SK-N-MC (cell line): ENCODE data around the gene FER.

ENCODE experiments used
- DNase-seq: peaks from one replicate; pipeline ENCODE4 v3.0.0-alpha.2; 2011; ENCODE audit warnings: low read depth, low spot score
- H3K27ac ChIP-seq: fragments of 200-600 bp; sonication (generic); 2 replicates; pipeline ENCODE4 v1.5.1; 2016; ENCODE audit warnings: mixed run types
- H3K36me3 ChIP-seq: fragments of 200-600 bp; sonication (generic); 2 replicates; pipeline ENCODE4 v1.6.1; 2017; ENCODE audit warnings: antibody characterized with exemption, low read length, mixed read lengths; ENCODE audit not compliant: insufficient read depth
- H3K4me3 ChIP-seq: fragments of 200-600 bp; sonication (generic); 2 replicates; pipeline ENCODE4 v1.5.1; 2016
- H3K9ac ChIP-seq: fragments of 200-600 bp; sonication (generic); 2 replicates; pipeline ENCODE4 v1.8.0; 2017; ENCODE audit warnings: mixed run types, mixed read lengths; ENCODE audit not compliant: insufficient read length
- H3K9me3 ChIP-seq: fragments of 200-600 bp; sonication (generic); 2 replicates; pipeline ENCODE4 v1.6.1; 2017; ENCODE audit warnings: low read depth, mild to moderate bottlenecking, antibody characterized with exemption, low read length, moderate library complexity, mixed read lengths
- EZH2 ChIP-seq: fragments of 200-600 bp; sonication (generic); IDR thresholded peaks from one replicate; pipeline ENCODE4 v1.6.1; 2017; ENCODE audit warnings: antibody characterized with exemption
- FOXP2 ChIP-seq: optimal IDR thresholded peaks from 2 replicates; pipeline ENCODE3; 2011; ENCODE audit warnings: mild to moderate bottlenecking, moderate library complexity; ENCODE audit not compliant: insufficient read depth; ENCODE audit errors: extremely low read length, control extremely low read depth
- POLR2AphosphoS5 ChIP-seq: IDR thresholded peaks from 2 replicates; pipeline ENCODE4 v1.6.1; 2012; ENCODE audit warnings: mild to moderate bottlenecking, low read depth, low read length, borderline replicate concordance

The FER gene

DNA sequence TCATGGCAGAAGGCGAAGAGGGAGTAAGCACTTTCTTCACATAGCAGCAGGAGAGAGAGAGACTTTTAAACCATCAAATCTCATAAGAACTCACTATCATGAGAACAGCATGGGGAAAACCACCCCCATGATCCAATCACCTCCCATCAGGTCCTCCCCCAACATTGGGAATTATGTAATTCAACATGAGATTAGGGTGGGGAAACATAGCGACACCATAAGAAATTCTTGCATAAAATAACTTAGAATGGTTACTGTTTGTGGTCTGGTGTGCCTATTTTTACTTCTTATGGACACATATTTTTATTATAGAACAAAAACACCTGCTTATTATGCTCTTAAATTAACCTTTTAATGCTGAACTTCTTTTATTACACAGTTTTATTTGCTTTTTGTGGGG lies 364.0 kb downstream of the FER start:
- TF ChIP-seq POLR2AphosphoS5 (no peak), EZH2 (no peak), FOXP2 (no peak)
- H3K9me3 ChIP-seq: no peaks in the 10 kb centered on the region
- no peaks in the 10 kb centered on the region for H3K36me3 ChIP-seq
- no peak for DNase-seq
- H3K27ac ChIP-seq: no peak overlapping the region
- H3K4me3 ChIP-seq: no peak overlapping the region
- no peak overlapping the region for H3K9ac ChIP-seq

DNA sequence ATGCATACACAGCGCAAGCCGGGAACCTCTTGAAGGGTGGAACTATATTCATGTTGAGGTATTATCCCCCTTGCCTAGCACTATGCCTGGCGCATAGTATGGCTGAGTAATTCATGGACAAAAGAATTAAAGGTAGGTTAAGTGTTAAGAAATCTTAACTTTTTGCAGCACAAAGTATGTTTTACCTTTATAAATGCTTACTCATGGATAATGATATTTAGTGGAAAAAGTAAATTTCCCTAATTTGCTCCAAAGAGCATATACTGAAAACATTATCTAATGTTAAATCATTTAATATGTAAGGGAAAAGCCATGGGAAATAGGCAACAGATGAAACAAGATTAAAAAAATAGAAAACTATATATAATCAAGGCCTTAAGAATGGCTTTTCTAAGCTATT lies 365.9 kb downstream of the FER start:
- H3K9ac ChIP-seq: no peak overlapping the region
- no peak for TF ChIP-seq POLR2AphosphoS5
- TF ChIP-seq FOXP2: no peak
- no peaks in the 10 kb centered on the region for H3K36me3 ChIP-seq
- DNase-seq: no peak
- H3K4me3 ChIP-seq: no peak overlapping the region
- H3K27ac ChIP-seq: no peak overlapping the region
- H3K9me3 ChIP-seq: no peaks in the 10 kb centered on the region

DNA sequence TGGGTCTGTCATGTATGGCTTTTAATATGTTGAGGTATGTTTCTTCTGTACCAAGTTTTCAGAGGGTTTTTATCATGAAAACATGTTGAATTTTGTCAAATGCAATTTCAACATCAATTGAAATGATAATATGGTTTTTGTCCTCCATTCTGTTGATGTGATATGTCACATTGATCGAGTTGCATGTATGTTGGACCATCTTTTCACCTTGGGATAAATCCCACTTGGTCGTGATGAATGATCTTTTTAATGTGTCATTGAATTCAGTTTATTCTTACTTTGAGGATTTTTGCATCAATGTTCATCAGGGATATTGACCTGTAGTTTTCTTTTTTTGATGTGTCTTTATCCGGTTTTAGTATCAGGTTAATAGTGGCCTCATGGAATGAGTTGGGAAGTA lies 373.5 kb downstream of the FER start:
- peaks cover 4% of the 10 kb centered on the region; the same call in 1 of the 2 replicates for H3K9me3 ChIP-seq
- TF ChIP-seq FOXP2 (no peak), EZH2 (no peak), POLR2AphosphoS5 (no peak)
- DNase-seq: no peak
- H3K4me3 ChIP-seq: no peak overlapping the region
- H3K9ac ChIP-seq: no peak overlapping the region
- no peak overlapping the region for H3K27ac ChIP-seq
- no peaks in the 10 kb centered on the region for H3K36me3 ChIP-seq

DNA sequence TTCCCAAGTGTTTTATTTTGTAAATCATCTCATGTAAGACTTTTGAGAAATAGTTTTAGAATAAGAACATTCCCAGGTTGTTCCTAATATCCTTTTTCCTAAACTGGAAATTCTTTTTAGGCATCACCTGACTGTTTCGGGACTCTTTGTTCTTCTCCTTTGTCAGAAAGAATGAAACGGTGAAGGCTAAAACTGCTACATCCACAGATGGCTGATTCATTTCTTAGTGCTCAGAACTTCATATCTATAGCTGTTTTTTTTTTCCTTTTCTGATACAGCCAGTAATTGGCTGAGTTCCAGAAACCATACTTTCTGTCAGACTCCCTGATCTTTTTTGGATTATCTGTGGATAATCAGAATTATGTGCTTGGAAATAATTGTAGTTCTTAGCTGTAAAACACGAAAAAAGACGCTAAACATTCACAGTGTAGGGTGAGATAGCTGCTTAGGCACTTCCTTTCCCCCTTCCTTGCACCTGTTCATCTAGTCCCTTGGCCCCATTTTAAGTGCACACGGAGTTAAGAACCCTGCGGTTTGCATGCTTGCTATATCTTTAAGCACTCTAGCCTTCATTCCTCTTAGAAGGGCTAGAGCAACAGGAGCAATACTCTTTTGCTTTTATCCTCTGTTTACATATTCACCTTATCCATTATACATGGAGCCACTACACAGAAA lies 378.2 kb downstream of the FER start:
- Histone ChIP-seq H3K27ac (peak overlapping the region; percentile 39; the same call in 1 of the 2 replicates), H3K36me3 (no peaks in the 10 kb centered on the region), H3K4me3 (no peak overlapping the region; the same call in 1 of the 2 replicates), H3K9me3 (no peaks in the 10 kb centered on the region), H3K9ac (peak overlapping the region; percentile 17)
- peak; percentile 16 for DNase-seq
- TF ChIP-seq FOXP2 (no peak), POLR2AphosphoS5 (no peak), EZH2 (no peak)

DNA sequence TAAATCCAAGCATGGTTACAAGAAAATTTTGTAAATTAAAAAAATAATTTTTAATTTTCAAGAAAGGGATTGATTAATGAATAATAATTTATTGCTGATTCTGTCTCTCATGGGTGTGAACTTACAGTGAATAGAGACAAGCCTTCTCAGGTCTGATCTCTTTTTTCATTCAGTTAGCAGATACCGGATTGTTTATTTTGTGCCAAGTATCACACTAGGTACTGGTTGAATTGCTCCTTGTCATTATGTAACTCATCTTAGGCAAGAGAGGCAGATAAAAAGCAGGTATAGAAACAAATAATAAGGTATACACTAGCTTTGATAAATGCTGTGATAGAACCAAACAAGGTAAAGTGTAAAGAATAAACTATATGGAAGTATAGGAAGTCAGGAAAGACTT lies 378.8 kb downstream of the FER start:
- no peak for TF ChIP-seq EZH2
- no peak for TF ChIP-seq FOXP2
- no peak for TF ChIP-seq POLR2AphosphoS5
- Histone ChIP-seq H3K9ac (no peak overlapping the region), H3K36me3 (no peaks in the 10 kb centered on the region), H3K4me3 (no peak overlapping the region), H3K9me3 (no peaks in the 10 kb centered on the region), H3K27ac (no peak overlapping the region)
- no peak for DNase-seq

DNA sequence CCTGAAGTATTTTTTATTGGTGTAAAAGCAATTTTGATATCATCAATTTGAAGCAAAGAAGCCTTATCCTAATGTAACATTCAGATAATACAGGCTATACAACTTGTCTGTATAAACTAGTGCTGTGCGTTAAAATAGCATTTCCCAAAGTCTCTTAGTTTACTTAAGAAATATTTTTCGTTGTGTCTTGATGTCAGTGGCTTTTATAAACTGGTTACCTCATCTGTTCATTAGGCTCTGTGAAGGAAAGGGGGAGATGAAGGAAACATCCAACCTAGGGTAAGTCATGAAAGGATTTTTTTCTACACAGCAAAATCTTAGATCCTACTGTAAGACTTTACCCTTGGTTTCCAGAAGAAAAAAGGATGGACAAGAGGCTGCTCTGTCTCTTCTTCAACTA lies 389.2 kb downstream of the FER start:
- Histone ChIP-seq H3K27ac (no peak overlapping the region), H3K9ac (no peak overlapping the region), H3K4me3 (no peak overlapping the region), H3K9me3 (no peaks in the 10 kb centered on the region), H3K36me3 (no peaks in the 10 kb centered on the region)
- TF ChIP-seq POLR2AphosphoS5 (no peak), EZH2 (no peak), FOXP2 (no peak)
- no peak for DNase-seq

DNA sequence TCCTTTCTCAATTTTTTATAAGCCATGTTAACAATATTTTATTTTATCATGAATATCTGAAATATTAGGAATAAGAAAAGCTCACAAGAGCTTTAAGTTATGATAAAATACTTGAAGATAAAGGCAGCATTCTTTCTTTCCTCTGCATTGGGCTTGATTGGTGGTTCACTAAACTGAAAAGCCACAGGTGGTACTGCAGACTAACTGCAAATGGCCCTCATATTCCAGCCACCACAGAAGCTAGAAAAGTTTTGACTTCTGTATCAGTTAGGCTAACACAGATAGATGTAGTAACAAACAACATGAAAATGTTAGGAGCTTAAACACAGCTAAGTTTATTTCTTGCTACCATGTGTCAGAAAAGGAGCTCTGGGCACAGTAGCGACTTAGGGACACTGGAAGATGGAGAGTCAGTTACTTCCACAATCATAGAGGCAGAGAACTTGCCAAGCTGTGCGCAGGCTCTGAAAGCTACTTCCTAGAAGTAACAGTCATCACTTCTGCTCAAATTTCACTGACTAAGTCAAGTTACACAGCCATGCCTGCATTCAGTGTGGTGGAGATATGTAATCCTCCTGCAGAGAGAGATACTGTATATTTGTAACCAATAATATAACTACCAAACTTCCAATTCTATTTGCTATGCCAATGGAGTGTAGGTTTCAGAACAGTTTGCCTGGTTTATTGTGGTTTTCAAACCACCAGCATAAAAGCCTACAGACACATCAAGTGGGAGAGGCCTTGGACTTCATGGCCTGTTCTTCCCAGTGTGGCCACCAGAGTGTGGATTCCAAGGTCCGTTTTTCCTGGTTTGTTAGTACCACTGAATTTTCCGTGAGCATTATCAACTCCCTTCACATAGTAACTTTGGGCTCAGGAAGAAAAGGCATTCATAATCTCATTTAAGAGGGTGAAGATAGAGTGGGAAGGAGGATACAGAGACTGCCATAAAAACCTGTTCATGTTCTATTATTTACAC lies 393.8 kb downstream of the FER start:
- Histone ChIP-seq H3K9ac (no peak overlapping the region), H3K9me3 (no peaks in the 10 kb centered on the region), H3K36me3 (no peaks in the 10 kb centered on the region), H3K27ac (no peak overlapping the region), H3K4me3 (no peak overlapping the region)
- no peak for TF ChIP-seq FOXP2
- TF ChIP-seq EZH2: no peak
- TF ChIP-seq POLR2AphosphoS5: no peak
- no peak for DNase-seq

DNA sequence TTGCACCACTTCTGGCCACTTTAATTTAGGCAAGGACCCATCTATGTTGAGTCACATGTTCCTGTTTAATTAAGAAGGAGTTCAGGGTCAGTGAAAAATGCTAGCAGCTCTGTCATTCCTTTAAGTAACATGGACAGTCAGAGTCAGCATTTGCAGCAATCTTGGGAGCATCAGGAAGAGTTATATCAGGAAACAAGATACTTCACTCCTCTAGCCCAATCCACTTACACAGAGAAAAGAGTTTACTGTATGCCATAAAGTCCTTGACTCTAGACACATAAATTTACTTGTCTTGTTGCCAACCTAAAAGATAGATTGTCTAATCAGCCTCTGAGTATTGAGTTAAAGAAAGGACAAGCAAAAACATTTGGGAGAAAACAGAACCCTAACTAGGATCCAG lies 395.3 kb downstream of the FER start:
- no peaks in the 10 kb centered on the region for H3K9me3 ChIP-seq
- TF ChIP-seq EZH2 (no peak), POLR2AphosphoS5 (no peak), FOXP2 (no peak)
- DNase-seq: no peak

More for the DNA sequence above, 395.3 kb downstream of the FER start:
- Histone ChIP-seq H3K9ac (no peak overlapping the region), H3K4me3 (no peak overlapping the region), H3K36me3 (no peaks in the 10 kb centered on the region), H3K27ac (no peak overlapping the region)
